Endothelial cell of umbilical vein (primary cell): ENCODE data around the gene SLC47A1.

ENCODE experiments used
- EZH2 ChIP-seq: IDR thresholded peaks from 2 replicates; pipeline ENCODE4 v1.6.1; 2012; ENCODE audit warnings: borderline replicate concordance, low read depth, mild to moderate bottlenecking, moderate library complexity, low read length, inconsistent platforms; ENCODE audit not compliant: severe bottlenecking
- FOS ChIP-seq: IDR thresholded peaks from 2 replicates; pipeline ENCODE4 v1.6.1; 2011; ENCODE audit warnings: mild to moderate bottlenecking, low read length, moderate library complexity, borderline replicate concordance; ENCODE audit not compliant: insufficient read depth
- JUN ChIP-seq: IDR thresholded peaks from 2 replicates; pipeline ENCODE4 v1.6.1; 2011; ENCODE audit warnings: borderline replicate concordance, low read depth; ENCODE audit not compliant: insufficient read length, insufficient read depth
- MAX ChIP-seq: IDR thresholded peaks from 2 replicates; pipeline ENCODE4 v1.6.1; 2011; ENCODE audit not compliant: insufficient read depth, insufficient read length
- POLR2A ChIP-seq: IDR thresholded peaks from 2 replicates; pipeline ENCODE4 v1.6.1; 2012; ENCODE audit warnings: low read depth, mild to moderate bottlenecking, control low read depth, low read length
- POLR2AphosphoS5 ChIP-seq: IDR thresholded peaks from 2 replicates; pipeline ENCODE4 v1.6.1; 2012; ENCODE audit warnings: low read depth, mild to moderate bottlenecking, control low read depth, low read length, moderate library complexity; ENCODE audit not compliant: insufficient read depth
- TF ChIP-seq, protein P1 (sequence below), 2 donors: IDR thresholded peaks; 1 replicate in 1 of 2; 2 replicates in 1 of 2; pipeline ENCODE4 v1.5.1; 2011; ENCODE audit warnings: low read length in 2 of 2, mild to moderate bottlenecking in 2 of 2, moderate library complexity in 2 of 2, control low read depth in 1 of 2, inconsistent platforms in 1 of 2, low read depth in 1 of 2; ENCODE audit not compliant: insufficient read depth in 1 of 2; ENCODE audit errors: extremely low read depth in 1 of 2

DNA sequence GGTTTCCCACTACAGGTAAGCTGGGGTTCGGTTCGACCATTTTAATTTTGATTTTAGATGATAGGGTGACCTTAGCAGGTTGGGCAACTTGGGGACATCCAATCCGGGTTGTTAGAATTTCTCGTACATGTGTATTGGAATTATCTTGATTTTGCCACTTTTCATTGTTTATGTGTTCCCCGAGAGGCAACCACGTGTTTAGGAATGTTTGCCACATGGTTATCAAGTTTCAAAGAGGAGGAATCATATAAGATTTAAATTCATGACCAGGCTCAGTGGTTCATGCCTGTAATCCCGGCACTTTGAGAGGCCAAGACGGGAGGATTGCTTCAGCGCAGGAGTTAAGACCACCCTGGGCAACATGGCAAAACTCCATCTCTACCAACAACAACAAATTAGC is 10.0 kb upstream of the SLC47A1 start:
- TF ChIP-seq, protein P1, sequence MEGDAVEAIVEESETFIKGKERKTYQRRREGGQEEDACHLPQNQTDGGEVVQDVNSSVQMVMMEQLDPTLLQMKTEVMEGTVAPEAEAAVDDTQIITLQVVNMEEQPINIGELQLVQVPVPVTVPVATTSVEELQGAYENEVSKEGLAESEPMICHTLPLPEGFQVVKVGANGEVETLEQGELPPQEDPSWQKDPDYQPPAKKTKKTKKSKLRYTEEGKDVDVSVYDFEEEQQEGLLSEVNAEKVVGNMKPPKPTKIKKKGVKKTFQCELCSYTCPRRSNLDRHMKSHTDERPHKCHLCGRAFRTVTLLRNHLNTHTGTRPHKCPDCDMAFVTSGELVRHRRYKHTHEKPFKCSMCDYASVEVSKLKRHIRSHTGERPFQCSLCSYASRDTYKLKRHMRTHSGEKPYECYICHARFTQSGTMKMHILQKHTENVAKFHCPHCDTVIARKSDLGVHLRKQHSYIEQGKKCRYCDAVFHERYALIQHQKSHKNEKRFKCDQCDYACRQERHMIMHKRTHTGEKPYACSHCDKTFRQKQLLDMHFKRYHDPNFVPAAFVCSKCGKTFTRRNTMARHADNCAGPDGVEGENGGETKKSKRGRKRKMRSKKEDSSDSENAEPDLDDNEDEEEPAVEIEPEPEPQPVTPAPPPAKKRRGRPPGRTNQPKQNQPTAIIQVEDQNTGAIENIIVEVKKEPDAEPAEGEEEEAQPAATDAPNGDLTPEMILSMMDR (IDR thresholded peaks at IDR 0.05; ENCODE audit: extremely low read depth in 1 of 2, insufficient read depth in 1 of 2, low read depth in 1 of 2, low read length in 2 of 2): no peak
- TF ChIP-seq EZH2: no peak
- no peak for TF ChIP-seq POLR2A
- no peak for TF ChIP-seq POLR2AphosphoS5
- TF ChIP-seq MAX: no peak
- TF ChIP-seq JUN: no peak
- no peak for TF ChIP-seq FOS
